K562 (cell line): ENCODE results near the gene GLDN. TPM values are rescaled to one million over a fixed set of nuclear protein-coding genes. Genes with fewer than 3 reads are reported as not detected.

Experiments used
- ATAC-seq: fragments of 200-7000 bp; cut with Tn5 transposase; 3 replicates; pipeline ENCODE4 v1.9.1; 2020; ENCODE audit warnings: moderate library complexity
- BruUV-seq: library from RNA; stranded (reverse); fragments of 400-500 nt; replicated peaks from 2 replicates; lab custom pipeline; 2021; lab: Mats Ljungman, UMichigan
- CTCF ChIA-PET: fragments of 300-600 bp; formaldehyde crosslinking; extraction: SDS; loops from one replicate; lab custom pipeline; 2021; ENCODE audit warnings: low intra/inter-chr PET ratio; lab: Yijun Ruan, JAX
- POLR2A ChIA-PET: fragments of 300-600, 350-650 bp; sonication (Branson Sonifier 250); formaldehyde crosslinking; extraction: SDS; loops from one replicate; lab custom pipeline; 2021; ENCODE audit warnings: antibody characterized with exemption, inconsistent platforms; lab: Yijun Ruan, JAX
- DNase-seq, 4 experiments: peaks; one replicate each; pipeline versions ENCODE4 v3.0.0 to v3.0.0-alpha.2; 2011 to 2018; ENCODE audit warnings: low spot score in 3 of 4, mixed read lengths in 3 of 4; ENCODE audit errors: extremely low read depth in 1 of 4
- FAIRE-seq: peaks from 2 replicates; lab custom pipeline; 2011; peaks lifted over from hg19 to GRCh38; lab: Jason Lieb, UNC
- H2AFZ ChIP-seq: 2 replicates; pipeline ENCODE4 v1.6.0; 2011; ENCODE audit warnings: low read depth, low read length, control low read depth, inconsistent platforms
- H3K27ac ChIP-seq: fragments of 200-600 bp; 3 replicates; pipeline ENCODE4 v1.8.0; 2011; ENCODE audit warnings: low read depth, mild to moderate bottlenecking, control low read depth, inconsistent platforms, low read length, moderate library complexity, mixed read lengths; ENCODE audit errors: extremely low read depth
- H3K27me3 ChIP-seq, 2 experiments: fragments of 300-600 bp in 1 of 2; 2 replicates in 1 of 2; 3 replicates in 1 of 2; pipeline versions ENCODE4 v1.6.0 to v1.8.0; 2011; ENCODE audit warnings: inconsistent platforms in 2 of 2, low read length in 2 of 2, mild to moderate bottlenecking in 1 of 2, mixed read lengths in 1 of 2, moderate library complexity in 1 of 2; ENCODE audit not compliant: control insufficient read depth in 2 of 2, insufficient read depth in 2 of 2
- H3K36me3 ChIP-seq: fragments of 300-600 bp; 3 replicates; pipeline ENCODE4 v1.8.0; 2011; ENCODE audit warnings: mild to moderate bottlenecking, low read length, inconsistent platforms; ENCODE audit not compliant: control insufficient read depth, insufficient read depth
- H3K4me1 ChIP-seq, 2 experiments: fragments of 200-600 bp in 1 of 2; replicated peaks in 1 of 2; 2 replicates in 1 of 2; 3 replicates in 1 of 2; pipeline versions ENCODE4 v1.5.1 to v1.8.0; 2011; ENCODE audit warnings: inconsistent platforms in 2 of 2, low read length in 2 of 2, mild to moderate bottlenecking in 1 of 2, mixed read lengths in 1 of 2, moderate library complexity in 1 of 2; ENCODE audit not compliant: control insufficient read depth in 2 of 2, insufficient read depth in 2 of 2
- H3K4me2 ChIP-seq: 2 replicates; pipeline ENCODE4 v1.6.1; 2011; ENCODE audit warnings: low read length, control low read depth, inconsistent platforms, mixed read lengths; ENCODE audit not compliant: insufficient read depth
- H3K4me3 ChIP-seq: fragments of 200-600 bp; sonication (generic), shearing (Covaris generic); 2 replicates; pipeline ENCODE4 v1.5.1; 2016; ENCODE audit warnings: control low read depth, inconsistent platforms
- H3K79me2 ChIP-seq: fragments of 200-600 bp; 3 replicates; pipeline ENCODE4 v1.8.0; 2011; ENCODE audit warnings: low read length, inconsistent platforms; ENCODE audit not compliant: control insufficient read depth, insufficient read depth
- H3K9ac ChIP-seq, 2 experiments: 2 replicates each; pipeline versions ENCODE4 v1.6.0 to v1.6.1; 2011; ENCODE audit warnings: low read depth in 2 of 2, low read length in 2 of 2, control low read depth in 1 of 2, inconsistent platforms in 1 of 2, mild to moderate bottlenecking in 1 of 2, mixed read lengths in 1 of 2; ENCODE audit not compliant: insufficient read depth in 1 of 2
- H3K9me1 ChIP-seq: one replicate; pipeline ENCODE4 v1.6.0; 2011; ENCODE audit warnings: inconsistent platforms, mild to moderate bottlenecking, low read length, moderate library complexity; ENCODE audit not compliant: control insufficient read depth, insufficient read depth
- H3K9me3 ChIP-seq: replicated peaks from 2 replicates; pipeline ENCODE4 v1.5.1; 2011; ENCODE audit warnings: low read depth, low read length, inconsistent platforms; ENCODE audit not compliant: control insufficient read depth, insufficient read depth
- H4K20me1 ChIP-seq: replicated peaks from 2 replicates; pipeline ENCODE4 v1.6.1; 2011; ENCODE audit warnings: low read length, inconsistent platforms, mixed read lengths; ENCODE audit not compliant: control insufficient read depth, insufficient read depth
- ELK1 ChIP-seq: sonication (generic); formaldehyde crosslinking; IDR thresholded peaks from 2 replicates; pipeline ENCODE4 v1.8.1; 2022; ENCODE audit warnings: missing genetic modification reagents
- FOXJ2 ChIP-seq: fragments of 200-800 bp; sonication (Bioruptor generic); IDR thresholded peaks from 2 replicates; pipeline ENCODE4 v1.6.1; 2016; ENCODE audit warnings: missing genetic modification characterization, missing compliant biosample characterization
- NCOA6 ChIP-seq: fragments of 450-650 bp; IDR thresholded peaks from 2 replicates; pipeline ENCODE4 v1.6.1; 2017; ENCODE audit warnings: mild to moderate bottlenecking
- NR0B1 ChIP-seq: fragments of 450-650 bp; IDR thresholded peaks from one replicate; pipeline ENCODE4 v1.6.1; 2018; ENCODE audit warnings: mild to moderate bottlenecking, moderate library complexity; ENCODE audit not compliant: partially characterized antibody
- RAD21 ChIP-seq, 2 experiments: fragments of 250-450 bp in 1 of 2; fragments of 450-650 bp in 1 of 2; sonication (Bioruptor Pico) in 1 of 2; formaldehyde crosslinking in 1 of 2; IDR thresholded peaks in 1 of 2; conservative IDR thresholded peaks in 1 of 2; 2 replicates each; pipeline versions ENCODE4 v1.4.0 to v1.8.0; 2020 to 2022; ENCODE audit warnings: mild to moderate bottlenecking in 2 of 2, moderate library complexity in 1 of 2
- ZC3H11A ChIP-seq: IDR thresholded peaks from 2 replicates; pipeline ENCODE4 v1.6.1; 2012; ENCODE audit warnings: low read depth, low read length, improper control_type of control experiment
- ZNF239 ChIP-seq: fragments of 250-450 bp; sonication (Bioruptor Pico); IDR thresholded peaks from 2 replicates; pipeline ENCODE4 v1.4.0; 2020; ENCODE audit warnings: mild to moderate bottlenecking
- WGBS: fragments of 100-300 bp; shearing (Covaris generic); methylation state at CpG from one replicate; pipeline ENCODE4 v1.1.6; 2016; ENCODE audit warnings: low coverage, mixed read lengths; ENCODE audit not compliant: insufficient coverage; ENCODE audit errors: missing lambda C conversion rate; 5-methylcytosine and 5-hydroxymethylcytosine counted together
- in situ Hi-C: fragments of 300-500 bp; cut with MboI; formaldehyde crosslinking; loops from 4 replicates; pipeline ENCODE4 v1.15.0; 2018; ENCODE audit warnings: inconsistent platforms, mixed read lengths
- intact Hi-C: fragments of 100-400 bp; cut with micrococcal nuclease; formaldehyde crosslinking; loops from 2 replicates; pipeline ENCODE4 v1.14.2; 2022
- polyA plus RNA-seq, 8 experiments: library from polyadenylated mRNA; depleted of rRNA in 4 of 8; stranded (reverse) in 5 of 8; unstranded in 3 of 8; fragments of >200 nt; fragmentation: Nextera tagmentation in 2 of 8; fragmentation: Illumina TruSeq in 1 of 8; extraction: Ambion mirVana in 2 of 8; extraction: Trizol in 1 of 8; gene quantifications; 2 replicates each; pipeline versions ENCODE4 v1.2.1 to v1.2.3, GENCODE V29; 2011 to 2014; ENCODE audit warnings: inconsistent platforms in 1 of 8, missing spikeins in 1 of 8
- total RNA-seq, 7 experiments: library from RNA; depleted of rRNA in 6 of 7; stranded (reverse); fragments of >200 nt in 6 of 7; fragmentation: Illumina TruSeq in 2 of 7; extraction: Trizol in 2 of 7; gene quantifications; 2 replicates each; pipeline versions ENCODE4 v1.2.1 to v1.2.3, GENCODE V29; 2011 to 2021; ENCODE audit warnings: low replicate concordance in 1 of 7
- TF ChIP-seq, protein P1 (sequence below): fragments of 450-650 bp; IDR thresholded peaks from 2 replicates; pipeline ENCODE4 v1.6.1; 2014; ENCODE audit warnings: low read depth, mild to moderate bottlenecking, moderate library complexity, borderline replicate concordance
- TF ChIP-seq, protein P2 (sequence below), 2 experiments: fragments of 450-650 bp; IDR thresholded peaks; 2 replicates each; pipeline ENCODE4 v1.6.1; 2016; ENCODE audit warnings: mild to moderate bottlenecking in 2 of 2, borderline replicate concordance in 1 of 2, low read depth in 1 of 2, moderate library complexity in 1 of 2

The GLDN gene
- total and polyA plus RNA-seq, 9 of the 15 experiments (the other 6 are each of a cell fraction or from before 2014, with no cell fraction given): 0.05 to 0.33 (median 0.18) TPM

DNA sequence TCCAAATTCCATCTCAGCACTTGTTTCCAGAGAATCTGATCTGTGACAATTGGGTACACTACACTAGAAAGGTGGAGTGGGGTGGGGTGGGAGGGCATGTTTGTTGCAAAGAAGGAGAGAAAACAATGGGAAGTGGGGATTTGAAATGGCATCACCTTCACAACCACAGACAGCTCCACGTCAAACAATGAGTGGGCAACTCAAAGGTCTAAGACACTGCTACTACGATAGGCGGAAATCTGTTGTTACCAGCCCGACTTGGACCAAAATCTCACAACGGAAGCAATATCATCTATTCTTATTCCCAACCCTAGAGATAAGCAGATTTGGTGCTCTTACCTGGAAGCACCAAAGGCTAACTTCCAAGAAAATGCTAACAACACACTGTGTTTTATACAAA is 6.4 kb upstream of the GLDN start:
- intact Hi-C loops: no loop called here
- Histone ChIP-seq H3K4me1 (no peaks in the 10 kb centered on the region), H3K27ac (no peak overlapping the region), H3K79me2 (no peaks in the 10 kb centered on the region), H3K4me2 (no peak overlapping the region), H2AFZ (no peak overlapping the region), H3K27me3 (peaks cover 7 to 29% of the 10 kb centered on the region in 2 experiments; a peak in 3 of 5 replicates), H3K9me3 (no peaks in the 10 kb centered on the region), H3K9ac (no peak overlapping the region), H3K36me3 (no peaks in the 10 kb centered on the region), H3K9me1 (no peaks in the 10 kb centered on the region), H4K20me1 (no peaks in the 10 kb centered on the region), H3K4me3 (no peak overlapping the region)
- ChIA-PET POLR2A (no interaction called here), CTCF (no interaction called here)
- no peak for DNase-seq
- no TSS peak for BruUV-seq
- in situ Hi-C loops: no loop called here
- 0% methylated on average over 5 of the region's 5 CpGs for WGBS
- no peak for FAIRE-seq
- ATAC-seq: no peak
- TF ChIP-seq NCOA6 (no peak), NR0B1 (no peak), RAD21 (CRISPR knock-in tag; conservative IDR thresholded peaks at IDR 0.05 in 1 of 2, IDR thresholded peaks at IDR 0.05 in 1 of 2) (no peak), ELK1 (CRISPR knock-in tag) (no peak), ZNF239 (CRISPR knock-in tag) (no peak), ZC3H11A (no peak), FOXJ2 (tag) (no peak)
- TF ChIP-seq, protein P1, sequence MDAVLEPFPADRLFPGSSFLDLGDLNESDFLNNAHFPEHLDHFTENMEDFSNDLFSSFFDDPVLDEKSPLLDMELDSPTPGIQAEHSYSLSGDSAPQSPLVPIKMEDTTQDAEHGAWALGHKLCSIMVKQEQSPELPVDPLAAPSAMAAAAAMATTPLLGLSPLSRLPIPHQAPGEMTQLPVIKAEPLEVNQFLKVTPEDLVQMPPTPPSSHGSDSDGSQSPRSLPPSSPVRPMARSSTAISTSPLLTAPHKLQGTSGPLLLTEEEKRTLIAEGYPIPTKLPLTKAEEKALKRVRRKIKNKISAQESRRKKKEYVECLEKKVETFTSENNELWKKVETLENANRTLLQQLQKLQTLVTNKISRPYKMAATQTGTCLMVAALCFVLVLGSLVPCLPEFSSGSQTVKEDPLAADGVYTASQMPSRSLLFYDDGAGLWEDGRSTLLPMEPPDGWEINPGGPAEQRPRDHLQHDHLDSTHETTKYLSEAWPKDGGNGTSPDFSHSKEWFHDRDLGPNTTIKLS: no peak
- TF ChIP-seq, protein P2, sequence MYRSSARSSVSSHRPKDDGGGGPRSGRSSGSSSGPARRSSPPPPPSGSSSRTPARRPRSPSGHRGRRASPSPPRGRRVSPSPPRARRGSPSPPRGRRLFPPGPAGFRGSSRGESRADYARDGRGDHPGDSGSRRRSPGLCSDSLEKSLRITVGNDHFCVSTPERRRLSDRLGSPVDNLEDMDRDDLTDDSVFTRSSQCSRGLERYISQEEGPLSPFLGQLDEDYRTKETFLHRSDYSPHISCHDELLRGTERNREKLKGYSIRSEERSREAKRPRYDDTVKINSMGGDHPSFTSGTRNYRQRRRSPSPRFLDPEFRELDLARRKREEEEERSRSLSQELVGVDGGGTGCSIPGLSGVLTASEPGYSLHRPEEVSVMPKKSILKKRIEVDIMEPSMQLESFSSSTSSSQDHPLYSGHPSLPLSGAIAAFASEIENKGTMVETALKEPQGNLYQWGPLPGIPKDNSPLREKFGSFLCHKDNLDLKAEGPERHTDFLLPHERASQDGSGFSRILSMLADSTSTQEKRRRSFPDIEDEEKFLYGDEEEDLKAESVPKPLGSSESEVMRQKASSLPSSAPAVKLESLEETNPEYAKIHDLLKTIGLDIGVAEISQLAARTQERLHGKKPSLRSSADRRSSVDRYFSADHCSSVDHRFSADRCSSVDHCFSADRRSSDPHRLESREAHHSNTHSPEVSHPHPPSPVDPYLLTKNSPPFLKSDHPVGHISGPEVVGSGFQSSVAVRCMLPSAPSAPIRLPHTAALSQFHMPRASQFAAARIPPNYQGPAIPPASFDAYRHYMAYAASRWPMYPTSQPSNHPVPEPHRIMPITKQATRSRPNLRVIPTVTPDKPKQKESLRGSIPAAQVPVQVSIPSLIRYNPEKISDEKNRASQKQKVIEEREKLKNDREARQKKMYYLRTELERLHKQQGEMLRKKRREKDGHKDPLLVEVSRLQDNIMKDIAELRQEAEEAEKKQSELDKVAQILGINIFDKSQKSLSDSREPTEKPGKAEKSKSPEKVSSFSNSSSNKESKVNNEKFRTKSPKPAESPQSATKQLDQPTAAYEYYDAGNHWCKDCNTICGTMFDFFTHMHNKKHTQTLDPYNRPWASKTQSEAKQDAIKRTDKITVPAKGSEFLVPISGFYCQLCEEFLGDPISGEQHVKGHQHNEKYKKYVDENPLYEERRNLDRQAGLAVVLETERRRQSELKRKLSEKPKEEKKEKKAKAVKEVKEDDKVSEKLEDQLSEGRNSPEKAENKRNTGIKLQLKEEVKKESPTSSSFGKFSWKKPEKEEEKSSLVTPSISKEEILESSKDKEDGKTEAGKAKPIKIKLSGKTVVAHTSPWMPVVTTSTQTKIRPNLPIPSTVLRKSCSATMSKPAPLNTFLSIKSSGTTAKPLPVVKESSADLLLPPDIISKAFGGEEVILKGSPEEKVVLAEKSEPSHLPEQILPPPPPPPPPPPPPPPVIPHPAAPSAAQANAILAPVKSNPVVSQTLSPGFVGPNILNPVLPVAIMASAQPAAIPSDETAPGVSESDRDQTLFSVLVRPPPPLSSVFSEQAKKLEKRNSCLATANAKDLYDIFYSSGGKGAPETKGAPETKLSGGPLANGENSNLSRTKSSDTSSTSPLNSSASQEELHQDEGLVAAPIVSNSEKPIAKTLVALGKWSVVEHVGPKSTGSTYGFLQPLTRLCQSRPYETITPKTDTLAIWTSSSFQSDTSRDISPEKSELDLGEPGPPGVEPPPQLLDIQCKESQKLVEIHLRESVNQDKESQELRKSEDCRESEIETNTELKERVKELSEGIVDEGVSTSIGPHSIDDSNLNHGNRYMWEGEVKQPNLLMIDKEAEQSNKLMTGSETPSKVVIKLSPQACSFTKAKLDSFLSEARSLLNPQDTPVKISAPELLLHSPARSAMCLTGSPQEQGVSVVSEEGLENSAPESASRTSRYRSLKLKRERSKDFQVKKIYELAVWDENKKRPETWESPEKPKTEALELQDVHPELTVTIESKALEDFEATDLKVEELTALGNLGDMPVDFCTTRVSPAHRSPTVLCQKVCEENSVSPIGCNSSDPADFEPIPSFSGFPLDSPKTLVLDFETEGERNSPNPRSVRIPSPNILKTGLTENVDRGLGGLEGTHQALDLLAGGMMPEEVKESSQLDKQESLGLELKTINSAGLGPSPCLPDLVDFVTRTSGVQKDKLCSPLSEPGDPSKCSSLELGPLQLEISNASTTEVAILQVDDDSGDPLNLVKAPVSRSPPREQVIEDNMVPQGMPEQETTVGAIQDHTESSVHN (IDR thresholded peaks at IDR 0.05; ENCODE audit: borderline replicate concordance in 1 of 2, low read depth in 1 of 2): no peak
